IPS-20b (cell line): ENCODE results near the gene ARF1.
A peak's percentile ranks its signal among the peaks of the same experiment; 100 is the strongest.

Source experiments
- H3K27ac ChIP-seq: one replicate; pipeline ENCODE4 v1.5.1; 2013; ENCODE audit warnings: low read length
- H3K27me3 ChIP-seq: 2 replicates; pipeline ENCODE4 v1.6.1; 2013; ENCODE audit warnings: mild to moderate bottlenecking, low read length, inconsistent platforms; ENCODE audit not compliant: insufficient read depth
- H3K36me3 ChIP-seq: 2 replicates; pipeline ENCODE4 v1.6.1; 2013; ENCODE audit warnings: low read depth, mild to moderate bottlenecking, inconsistent platforms, low read length, moderate library complexity; ENCODE audit not compliant: insufficient read depth
- H3K4me1 ChIP-seq: 2 replicates; pipeline ENCODE4 v1.6.1; 2013; ENCODE audit warnings: mild to moderate bottlenecking, control low read depth, inconsistent platforms, low read length, moderate library complexity; ENCODE audit not compliant: insufficient read depth
- H3K4me3 ChIP-seq: 2 replicates; pipeline ENCODE4 v1.5.1; 2013; ENCODE audit warnings: mild to moderate bottlenecking, low read length, inconsistent platforms
- H3K9ac ChIP-seq: 2 replicates; pipeline ENCODE4 v1.6.1; 2013; ENCODE audit warnings: low read depth, mild to moderate bottlenecking, inconsistent platforms, low read length, moderate library complexity
- H3K9me3 ChIP-seq: 2 replicates; pipeline ENCODE4 v1.6.1; 2013; ENCODE audit warnings: mild to moderate bottlenecking, low read depth, low read length, inconsistent platforms; ENCODE audit not compliant: insufficient read depth

Gene ARF1

DNA sequence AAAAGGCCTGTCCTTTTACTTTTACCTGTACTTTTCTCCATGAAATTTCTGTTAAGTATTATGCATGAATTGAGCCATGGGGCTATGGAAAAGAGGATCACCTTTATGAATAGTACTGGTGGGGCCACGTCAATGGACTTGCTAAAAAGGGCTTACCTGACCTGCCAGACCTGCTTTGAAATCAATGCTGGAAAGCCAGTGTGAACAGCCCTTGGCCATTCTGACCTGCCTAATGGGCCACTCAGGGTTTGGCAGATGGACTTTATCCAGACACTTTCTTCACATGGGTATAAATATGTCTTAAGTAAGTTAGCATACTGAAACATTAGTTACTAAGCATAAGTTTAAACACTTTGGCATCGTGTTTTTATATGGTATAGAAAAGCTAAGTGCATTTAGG lies 49.3 kb downstream of the ARF1 start:
- no peaks in the 10 kb centered on the region for H3K4me1 ChIP-seq
- peaks cover 54% of the 10 kb centered on the region for H3K27me3 ChIP-seq
- no peaks in the 10 kb centered on the region for H3K9me3 ChIP-seq
- no peak overlapping the region for H3K4me3 ChIP-seq
- no peak overlapping the region for H3K9ac ChIP-seq
- no peaks in the 10 kb centered on the region for H3K36me3 ChIP-seq
- H3K27ac ChIP-seq, result no peak overlapping the region

- Histone ChIP-seq H3K4me1 (no peaks in the 10 kb centered on the region), H3K27ac (no peak overlapping the region), H3K36me3 (no peaks in the 10 kb centered on the region), H3K4me3 (no peak overlapping the region), H3K9ac (no peak overlapping the region), H3K27me3 (peaks cover 55% of the 10 kb centered on the region), H3K9me3 (no peaks in the 10 kb centered on the region)
Observed at GRCh38 chr1:228134591-228134990, 52.1 kb downstream of the ARF1 start.

GRCh38 chr1:228136901-228137300 lies 54.4 kb downstream of the ARF1 start:
- no peaks in the 10 kb centered on the region for H3K36me3 ChIP-seq
- no peaks in the 10 kb centered on the region; the same call in 1 of the 2 replicates for H3K4me1 ChIP-seq
- H3K27me3 ChIP-seq, result peaks cover 48% of the 10 kb centered on the region
- no peak overlapping the region for H3K9ac ChIP-seq
- no peaks in the 10 kb centered on the region for H3K9me3 ChIP-seq
- H3K27ac ChIP-seq, result no peak overlapping the region
- H3K4me3 ChIP-seq, result no peak overlapping the region

- peak overlapping the region; percentile 76; the same call in 1 of the 2 replicates for H3K9ac ChIP-seq
- H3K36me3 ChIP-seq, result no peaks in the 10 kb centered on the region
- peaks cover 36% of the 10 kb centered on the region for H3K27me3 ChIP-seq
- H3K27ac ChIP-seq, result no peak overlapping the region
- H3K9me3 ChIP-seq, result no peaks in the 10 kb centered on the region
- no peaks in the 10 kb centered on the region; the same call in 1 of the 2 replicates for H3K4me1 ChIP-seq
- peak overlapping the region; percentile 87 for H3K4me3 ChIP-seq
Observed at GRCh38 chr1:228139406-228139930, 57.0 kb downstream of the ARF1 start.

- Histone ChIP-seq H3K27ac (no peak within 1 kb of the TSS), H3K4me1 (no peaks in the 10 kb centered on the region; the same call in 1 of the 2 replicates), H3K9me3 (no peaks in the 10 kb centered on the region), H3K36me3 (no peaks in the 10 kb centered on the region), H3K27me3 (peaks cover 29% of the 10 kb centered on the region), H3K4me3 (peak within 1 kb of the TSS; percentile 87), H3K9ac (peak within 1 kb of the TSS; percentile 82; the same call in 1 of the 2 replicates)
Observed at GRCh38 chr1:228139931-228140723, 57.6 kb downstream of the ARF1 start, which contains the start of gene GUK1. Gene GUK1 (plus strand): TSS chr1:228140279. CDS start chr1:228140303, 24 bp downstream.

DNA sequence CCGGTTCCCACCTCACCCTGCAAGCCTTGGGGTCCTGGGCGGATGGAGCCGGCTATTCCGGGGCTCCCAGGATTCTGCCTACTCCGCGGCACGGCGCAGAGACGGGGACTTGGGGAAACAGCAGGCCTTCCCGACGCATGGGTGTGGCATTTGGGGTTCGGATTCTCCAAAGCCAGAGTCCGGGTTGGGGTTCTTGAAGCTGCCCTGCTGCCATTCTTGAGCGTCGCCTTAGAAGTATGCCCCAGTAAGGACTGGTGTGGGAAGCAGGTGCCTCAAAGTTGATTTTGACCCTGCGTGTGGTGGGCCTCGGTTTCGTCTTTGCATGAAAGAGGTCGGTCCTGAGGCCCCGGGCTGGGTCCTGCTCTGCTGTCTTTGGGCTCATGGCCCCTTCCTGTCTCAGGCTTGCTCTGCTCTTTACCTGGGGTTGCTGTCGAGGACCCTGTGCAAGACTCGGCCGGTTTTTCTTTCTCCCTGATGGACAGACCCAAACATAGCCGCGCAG lies 58.3 kb downstream of the ARF1 start:
- Histone ChIP-seq H3K27me3 (peaks cover 23% of the 10 kb centered on the region), H3K4me3 (peak overlapping the region; percentile 87), H3K4me1 (no peaks in the 10 kb centered on the region; the same call in 1 of the 2 replicates), H3K27ac (no peak overlapping the region), H3K36me3 (no peaks in the 10 kb centered on the region), H3K9ac (peak overlapping the region; percentile 82; the same call in 1 of the 2 replicates), H3K9me3 (no peaks in the 10 kb centered on the region)

GRCh38 chr1:228141226-228142044 lies 58.9 kb downstream of the ARF1 start:
- Histone ChIP-seq H3K27ac (no peak overlapping the region), H3K4me1 (no peaks in the 10 kb centered on the region; the same call in 1 of the 2 replicates), H3K9me3 (no peaks in the 10 kb centered on the region), H3K4me3 (peak overlapping the region; percentile 87), H3K36me3 (no peaks in the 10 kb centered on the region), H3K9ac (peak overlapping the region; percentile 82; the same call in 1 of the 2 replicates), H3K27me3 (peaks cover 16% of the 10 kb centered on the region)

DNA sequence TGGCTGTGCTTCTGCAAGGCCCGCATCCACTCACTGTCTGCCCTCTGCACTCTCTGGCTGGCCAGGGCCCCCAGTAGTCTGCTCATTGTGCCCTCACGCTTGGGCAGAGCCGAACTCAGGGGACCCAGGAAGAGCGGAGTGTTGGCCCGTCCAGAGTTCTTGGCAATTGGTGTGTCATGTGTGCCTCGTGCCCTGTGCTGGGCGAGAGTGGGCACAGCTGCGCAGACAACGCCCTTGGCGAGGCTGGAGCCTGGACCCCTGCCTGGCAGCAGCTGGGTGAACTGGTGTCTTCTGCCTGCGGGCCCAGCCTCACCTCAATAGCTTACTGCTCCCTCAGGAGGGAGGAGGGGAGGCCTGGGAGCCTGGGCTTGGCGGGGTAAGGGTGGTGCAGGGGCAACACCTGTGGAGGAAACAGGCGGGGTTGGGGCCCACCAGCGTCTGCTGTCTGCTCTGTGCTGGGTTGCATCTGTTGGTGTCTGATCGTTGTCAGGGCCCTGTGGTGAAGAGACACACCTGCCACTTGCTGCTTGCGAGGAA lies 59.7 kb downstream of the ARF1 start:
- H3K4me3 ChIP-seq, result no peak overlapping the region

GRCh38 chr1:228142701-228143136 lies 60.2 kb downstream of the ARF1 start:
- no peak overlapping the region for H3K27ac ChIP-seq
- H3K36me3 ChIP-seq, result no peaks in the 10 kb centered on the region
- no peak overlapping the region for H3K9ac ChIP-seq
- no peak overlapping the region for H3K4me3 ChIP-seq
- peaks cover 4% of the 10 kb centered on the region; the same call in 1 of the 2 replicates for H3K27me3 ChIP-seq
- H3K4me1 ChIP-seq, result no peaks in the 10 kb centered on the region; the same call in 1 of the 2 replicates
- H3K9me3 ChIP-seq, result no peaks in the 10 kb centered on the region

More for the DNA sequence above, 59.7 kb downstream of the ARF1 start:
- Histone ChIP-seq H3K4me1 (no peaks in the 10 kb centered on the region; the same call in 1 of the 2 replicates), H3K9me3 (no peaks in the 10 kb centered on the region), H3K27ac (no peak overlapping the region), H3K9ac (no peak overlapping the region), H3K36me3 (no peaks in the 10 kb centered on the region), H3K27me3 (peaks cover 9% of the 10 kb centered on the region)

GRCh38 chr1:228143480-228144192 lies 61.1 kb downstream of the ARF1 start:
- no peaks in the 10 kb centered on the region for H3K9me3 ChIP-seq
- no peaks in the 10 kb centered on the region; the same call in 1 of the 2 replicates for H3K27me3 ChIP-seq
- no peaks in the 10 kb centered on the region for H3K36me3 ChIP-seq
- H3K27ac ChIP-seq, result no peak overlapping the region
- no peaks in the 10 kb centered on the region; the same call in 1 of the 2 replicates for H3K4me1 ChIP-seq
- H3K4me3 ChIP-seq, result no peak overlapping the region
- H3K9ac ChIP-seq, result no peak overlapping the region
